GM19324 (cell line): ENCODE measurements around the gene RIPOR1.

Experiments
- ATAC-seq: cut with Tn5 transposase; IDR thresholded peaks from one replicate; pipeline ENCODE4 v1.9.1; 2021; ENCODE audit warnings: mild to moderate bottlenecking, moderate library complexity; ENCODE audit not compliant: unreplicated experiment, low FRiP score

The RIPOR1 gene

GRCh38 chr16:67594956-67595355 lies 66.3 kb downstream of the RIPOR1 start:
- no peak for ATAC-seq
